GM12891 (cell line): ENCODE data around the gene CTDNEP1.

ENCODE experiments used
- DNase-seq: peaks from one replicate; pipeline ENCODE4 v3.0.0; 2011; ENCODE audit warnings: low spot score; ENCODE audit not compliant: insufficient read length
- FAIRE-seq: peaks from 2 replicates; lab custom pipeline; 2011; peaks lifted over from hg19 to GRCh38; lab: Jason Lieb, UNC
- PAX5 ChIP-seq: IDR thresholded peaks from 2 replicates; pipeline ENCODE4 v1.6.1; 2011; ENCODE audit warnings: low read length, moderate library complexity, mild to moderate bottlenecking; ENCODE audit not compliant: insufficient read depth, severe bottlenecking
- POLR2A ChIP-seq: IDR thresholded peaks from 2 replicates; pipeline ENCODE4 v1.6.1; 2011; ENCODE audit warnings: low read depth, low read length, control low read depth
- POLR2AphosphoS5 ChIP-seq: IDR thresholded peaks from 2 replicates; pipeline ENCODE4 v1.6.1; 2011; ENCODE audit warnings: low read depth, low read length, control low read depth
- POU2F2 ChIP-seq: IDR thresholded peaks from 2 replicates; pipeline ENCODE4 v1.6.1; 2011; ENCODE audit warnings: low read depth, mild to moderate bottlenecking, control low read depth, low read length, moderate library complexity
- SPI1 ChIP-seq: IDR thresholded peaks from 2 replicates; pipeline ENCODE4 v1.6.1; 2011; ENCODE audit warnings: low read depth, low read length, control low read depth
- TAF1 ChIP-seq: IDR thresholded peaks from 2 replicates; pipeline ENCODE4 v1.6.1; 2011; ENCODE audit warnings: low read depth, low read length, control low read depth

The CTDNEP1 gene

DNA sequence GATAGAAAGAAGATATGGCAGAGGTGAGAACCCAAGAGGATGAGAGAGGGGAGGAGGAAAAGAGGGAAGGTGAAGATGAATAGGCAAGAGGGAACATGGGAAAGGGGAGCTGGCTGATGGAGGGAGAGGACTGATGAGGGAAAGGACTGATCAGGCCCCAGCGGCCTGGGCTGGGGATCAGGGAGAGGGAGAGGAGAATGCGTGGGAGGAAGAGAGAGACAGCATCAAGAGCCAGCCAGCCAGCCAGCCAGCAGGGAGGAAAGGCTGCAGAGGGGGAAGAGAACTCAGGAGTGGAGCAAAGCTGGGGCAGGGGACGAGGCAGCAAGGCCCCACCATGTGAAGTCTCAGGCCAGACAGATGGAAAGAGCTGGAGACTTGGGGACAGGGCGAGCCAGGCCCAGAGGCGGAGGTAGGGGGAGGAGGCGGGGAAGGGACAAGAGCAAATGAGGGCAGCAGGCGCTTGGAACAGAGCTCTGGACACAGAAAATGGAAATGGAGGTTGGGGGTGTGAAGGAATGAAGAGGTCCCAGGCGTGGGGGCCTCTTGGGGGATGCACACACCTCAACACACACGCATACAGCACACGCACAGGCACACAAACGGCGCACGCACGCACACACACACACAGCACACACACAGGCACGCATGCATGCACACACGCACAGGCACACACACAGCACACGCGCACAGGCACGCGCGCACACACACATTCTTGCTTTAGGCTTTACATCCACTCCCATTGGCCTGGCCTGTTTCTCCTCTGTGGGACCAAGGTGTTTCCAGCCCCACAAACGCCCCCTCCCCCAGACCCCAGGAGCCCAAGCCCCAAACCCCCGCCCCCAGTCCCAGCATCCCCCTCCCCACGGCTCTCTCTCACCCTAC lies 44.2 kb downstream of the CTDNEP1 start:
- FAIRE-seq (no peak), DNase-seq (no peak)
- TF ChIP-seq SPI1 (no peak), POU2F2 (no peak), POLR2A (no peak), TAF1 (no peak), PAX5 (no peak), POLR2AphosphoS5 (no peak)

DNA sequence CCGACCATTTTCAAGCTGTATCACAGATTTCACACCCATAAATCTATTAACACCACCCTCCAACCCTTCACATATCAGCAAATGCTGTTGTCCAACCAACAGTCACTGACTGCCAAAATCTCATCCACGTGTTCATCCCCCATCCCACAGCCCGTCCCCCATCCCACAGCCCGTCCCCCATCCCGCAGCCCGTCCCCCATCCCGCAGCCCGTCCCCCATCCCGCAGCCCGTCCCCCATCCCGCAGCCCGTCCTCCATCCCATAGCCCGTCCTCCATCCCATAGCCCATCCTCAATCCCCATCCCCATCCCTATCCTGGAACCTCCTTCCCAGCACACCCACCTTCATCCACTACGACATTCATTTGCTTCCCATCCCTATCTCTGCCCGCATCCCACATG lies 46.0 kb downstream of the CTDNEP1 start:
- FAIRE-seq (no peak), DNase-seq (no peak)
- TF ChIP-seq POLR2A (no peak), POU2F2 (no peak), PAX5 (no peak), SPI1 (no peak), POLR2AphosphoS5 (no peak), TAF1 (no peak)

DNA sequence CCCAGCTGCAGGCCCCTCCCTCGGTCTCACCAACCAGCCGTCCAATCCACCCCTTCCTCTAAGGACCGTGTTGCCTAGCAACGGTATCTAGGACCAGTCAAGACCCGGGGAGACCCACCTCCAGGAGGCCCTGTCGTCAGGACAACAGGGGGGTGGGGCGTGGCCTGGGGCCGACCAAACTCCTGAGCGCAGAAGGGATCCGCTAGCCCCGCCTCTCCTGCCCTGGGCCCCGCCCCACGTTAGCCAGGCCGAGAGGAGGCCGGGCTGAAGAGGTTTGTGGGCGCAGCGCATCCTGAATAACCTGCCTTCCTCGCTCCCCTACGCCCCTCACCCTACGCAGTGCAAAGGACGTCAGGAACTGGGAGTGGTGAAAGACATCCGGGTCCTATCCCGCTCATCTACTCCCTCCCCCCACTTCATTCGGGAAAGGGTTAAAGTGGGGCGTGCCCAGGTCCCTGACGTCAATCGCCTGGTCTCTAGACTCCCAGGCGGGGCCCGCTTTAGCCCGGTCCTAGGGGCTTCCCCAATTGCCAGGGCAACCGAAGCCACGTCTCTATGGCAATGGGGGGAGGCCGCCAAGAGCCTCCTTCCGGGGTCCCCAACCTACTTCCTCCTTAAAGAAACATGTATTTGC lies 46.6 kb downstream of the CTDNEP1 start:
- TF ChIP-seq POLR2A (no peak), POU2F2 (no peak), TAF1 (no peak), SPI1 (peak; percentile 32; the same call in 1 of the 2 replicates), POLR2AphosphoS5 (peak; percentile 13; the same call in 1 of the 2 replicates), PAX5 (no peak)
- DNase-seq (peak; percentile 99), FAIRE-seq (peak; percentile 95)

DNA sequence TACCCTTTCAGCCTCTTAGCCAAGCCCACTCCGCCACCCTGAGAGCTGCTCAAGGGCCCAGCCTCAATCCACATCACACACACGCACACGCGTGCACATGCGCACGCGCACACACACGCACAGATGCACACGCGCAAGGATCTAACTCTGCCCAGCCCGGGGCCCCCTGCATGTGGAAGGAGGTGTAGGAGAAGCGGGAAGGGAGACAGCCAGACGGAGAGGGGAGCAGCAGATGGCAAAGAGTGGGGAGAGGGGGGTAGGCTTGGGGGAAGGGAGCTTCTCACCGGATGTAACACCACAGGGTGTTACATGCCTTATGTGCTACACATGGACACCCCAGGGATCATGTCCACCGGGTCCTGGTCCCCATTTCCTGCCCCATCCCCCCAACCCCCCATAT lies 47.2 kb downstream of the CTDNEP1 start:
- no peak for TF ChIP-seq SPI1
- TF ChIP-seq POLR2AphosphoS5, result no peak
- no peak for TF ChIP-seq POLR2A
- no peak for TF ChIP-seq PAX5
- TF ChIP-seq TAF1, result no peak
- TF ChIP-seq POU2F2, result no peak
- FAIRE-seq (no peak), DNase-seq (no peak)

DNA sequence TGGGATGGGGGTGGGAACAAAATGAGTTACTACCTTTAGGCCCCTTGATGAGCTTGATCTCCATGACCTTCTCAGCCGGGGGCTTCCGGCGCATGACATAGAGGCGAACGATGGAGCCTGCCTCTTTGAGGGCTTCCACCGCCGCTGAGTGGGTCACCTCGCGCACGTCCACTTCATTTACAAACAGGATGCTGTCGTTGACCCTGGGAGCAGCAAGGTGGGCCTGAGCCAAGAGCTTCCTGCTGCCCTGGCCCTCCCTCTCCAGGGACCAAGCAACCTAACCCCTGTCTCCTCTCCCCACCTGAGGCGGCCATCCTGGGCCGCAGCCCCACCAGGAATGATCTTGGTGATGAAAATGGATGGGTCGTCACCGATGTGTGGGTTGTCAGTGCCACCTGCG lies 48.1 kb downstream of the CTDNEP1 start:
- no peak for FAIRE-seq
- no peak for TF ChIP-seq SPI1
- TF ChIP-seq TAF1, result no peak

DNA sequence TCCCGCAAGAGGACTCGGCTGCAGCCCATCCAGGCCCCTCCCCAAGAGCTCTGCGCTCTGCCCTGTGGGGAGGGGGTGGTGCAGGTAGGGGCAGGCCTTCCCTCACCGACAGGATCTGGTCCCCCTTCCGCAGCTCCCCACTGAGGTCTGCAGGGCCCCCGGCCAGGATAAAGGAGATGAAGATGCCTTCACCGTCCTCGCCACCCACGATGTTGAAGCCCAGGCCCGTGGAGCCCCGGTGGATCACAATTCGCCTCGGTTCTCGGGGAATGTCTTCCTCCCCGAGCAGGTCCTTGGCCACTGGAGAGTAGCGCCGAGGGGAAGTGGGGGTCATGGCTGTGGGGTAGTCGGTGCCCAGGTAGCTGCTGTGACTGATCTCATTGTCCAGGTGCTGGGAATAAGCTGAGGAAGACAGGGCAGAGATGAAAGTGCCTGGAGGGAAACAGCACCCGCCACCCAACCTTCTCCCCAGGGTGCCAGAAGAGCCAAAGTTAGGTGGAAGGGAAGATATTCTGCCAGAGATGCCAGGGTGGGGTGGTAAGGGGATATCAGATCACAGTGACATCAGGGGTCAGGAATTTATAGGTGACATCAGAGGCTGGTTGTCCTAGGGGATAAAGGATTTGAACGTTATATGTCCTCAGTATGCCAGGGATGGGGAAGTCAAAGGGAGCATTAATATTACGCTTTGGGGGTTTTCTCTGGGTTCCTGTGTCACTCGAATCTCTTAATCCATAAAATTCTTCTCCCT lies 54.7 kb downstream of the CTDNEP1 start:
- TF ChIP-seq POU2F2 (no peak), POLR2AphosphoS5 (no peak), SPI1 (no peak)
- FAIRE-seq (no peak), DNase-seq (no peak)

More for the DNA sequence above, 48.1 kb downstream of the CTDNEP1 start:
- no peak for DNase-seq

DNA sequence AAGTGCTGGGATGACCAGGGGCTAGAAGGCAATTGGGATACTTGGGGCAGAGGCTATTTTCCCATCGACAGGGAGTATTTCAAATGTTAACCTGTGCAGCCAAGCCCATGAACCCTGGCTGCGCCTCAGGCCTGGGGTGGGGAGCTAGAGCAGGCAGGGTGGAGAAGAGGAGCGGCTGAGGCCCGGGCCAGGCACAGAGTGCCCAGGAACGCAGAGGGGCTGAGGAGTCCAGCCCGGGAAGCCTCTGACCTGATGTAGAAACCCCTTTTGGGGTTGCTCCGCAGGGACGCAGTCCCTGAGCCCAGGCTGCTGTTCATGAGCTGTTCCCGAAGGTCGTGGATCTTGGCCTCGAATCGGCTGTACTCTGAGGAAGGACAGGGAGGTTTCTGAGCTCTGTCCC lies 55.6 kb downstream of the CTDNEP1 start:
- no peak for DNase-seq
- no peak for FAIRE-seq

More for the DNA sequence above, 55.6 kb downstream of the CTDNEP1 start:
- TF ChIP-seq POU2F2 (no peak), POLR2A (no peak)
